Measurements from ENCODE around the gene ZBTB20.

The ZBTB20 gene

DNA sequence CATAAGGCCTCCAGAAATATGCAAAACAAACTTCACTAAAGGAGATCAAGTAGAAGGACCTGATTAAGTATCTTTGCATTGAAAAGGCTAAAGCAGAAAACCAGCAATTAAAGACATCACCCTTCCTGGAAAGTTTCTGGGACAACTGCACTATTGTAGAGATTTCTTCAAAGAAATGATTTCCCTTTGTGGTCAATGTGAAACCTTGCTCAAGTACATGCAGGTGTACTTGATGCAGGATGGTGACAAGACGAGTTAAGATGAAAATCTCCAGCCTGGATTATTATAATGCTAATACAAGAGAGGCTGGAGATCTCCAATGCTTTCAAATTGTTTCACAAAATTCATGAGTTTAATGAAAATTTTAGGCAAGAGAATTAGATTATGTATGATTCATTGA lies 644.9 kb downstream of the ZBTB20 start:
- DNase-seq = no peak

DNA sequence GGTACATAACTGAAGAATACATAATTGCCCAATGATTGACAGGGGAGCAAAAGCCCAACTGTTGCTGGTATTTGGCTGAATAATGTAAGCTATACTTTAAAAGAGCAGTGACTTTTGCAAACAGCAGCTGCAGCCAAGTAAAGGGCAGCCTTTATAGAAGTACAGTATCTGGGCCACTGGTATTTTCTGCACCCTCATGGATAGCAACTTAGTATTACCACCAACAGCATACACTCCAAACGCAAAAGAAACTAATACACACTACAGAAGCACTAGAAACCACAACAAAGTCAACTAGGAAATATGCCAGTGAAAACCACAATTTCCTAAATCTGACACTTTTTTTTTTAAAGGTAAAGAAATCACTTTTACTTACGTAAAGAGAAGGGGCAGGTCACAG lies 647.1 kb downstream of the ZBTB20 start:
- DNase-seq = no peak

DNA sequence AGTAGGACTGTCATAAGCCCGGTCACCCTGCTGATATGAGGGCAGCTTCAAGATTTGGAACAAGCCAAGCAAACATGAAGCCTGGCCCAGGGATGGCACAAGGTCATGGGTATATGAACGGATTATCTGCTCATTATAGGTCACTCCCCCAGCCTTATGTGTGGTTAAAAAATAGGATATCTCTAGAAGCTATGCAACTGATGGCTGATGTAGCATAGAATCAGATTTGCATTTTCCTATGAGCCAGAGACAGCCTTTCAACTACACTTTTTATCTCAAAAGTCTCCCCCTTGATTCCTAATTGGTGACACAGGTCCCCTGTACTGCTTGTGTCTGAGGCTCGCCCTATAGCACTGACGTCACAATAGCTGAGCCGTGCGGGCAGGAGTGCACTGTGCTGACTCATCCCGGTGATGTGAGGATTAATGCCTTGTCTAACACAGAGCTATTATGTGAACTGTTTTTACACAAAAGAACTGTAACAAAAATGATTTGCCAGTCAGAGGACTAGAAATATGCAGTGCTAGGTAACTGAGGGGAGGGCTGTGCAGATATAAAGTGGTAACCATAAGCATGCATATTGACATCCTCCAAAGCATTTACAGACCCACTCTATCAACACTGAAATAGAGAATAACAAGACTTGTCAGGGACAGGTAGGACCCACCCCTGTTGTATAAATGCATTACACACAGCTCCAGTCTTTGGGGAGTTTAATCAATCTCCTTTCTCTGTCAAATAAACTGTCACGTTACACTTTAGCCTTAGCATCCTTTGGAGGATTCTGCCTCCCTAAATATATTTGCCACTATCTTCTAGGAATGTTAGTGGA lies 648.3 kb downstream of the ZBTB20 start:
- no peak for DNase-seq

DNA sequence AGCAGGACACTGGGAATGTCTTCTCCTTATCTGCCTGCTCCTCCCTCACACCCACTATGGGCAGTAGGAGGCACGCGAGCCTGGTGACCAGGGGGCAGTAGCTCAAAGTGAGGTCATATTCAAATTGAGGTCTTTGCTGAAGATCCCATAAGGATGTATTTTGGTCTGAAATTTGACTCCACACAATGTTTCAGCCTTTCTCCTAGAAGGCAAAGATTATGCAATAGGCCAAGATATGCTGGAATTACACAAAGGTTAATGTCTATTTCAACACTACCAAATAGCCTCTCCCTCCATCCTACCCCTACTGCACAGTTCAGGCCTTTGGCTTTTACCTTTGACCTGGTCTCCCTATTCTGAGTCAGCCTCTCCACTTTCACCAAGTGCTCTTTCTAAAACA lies 650.2 kb downstream of the ZBTB20 start:
- DNase-seq = no peak

DNA sequence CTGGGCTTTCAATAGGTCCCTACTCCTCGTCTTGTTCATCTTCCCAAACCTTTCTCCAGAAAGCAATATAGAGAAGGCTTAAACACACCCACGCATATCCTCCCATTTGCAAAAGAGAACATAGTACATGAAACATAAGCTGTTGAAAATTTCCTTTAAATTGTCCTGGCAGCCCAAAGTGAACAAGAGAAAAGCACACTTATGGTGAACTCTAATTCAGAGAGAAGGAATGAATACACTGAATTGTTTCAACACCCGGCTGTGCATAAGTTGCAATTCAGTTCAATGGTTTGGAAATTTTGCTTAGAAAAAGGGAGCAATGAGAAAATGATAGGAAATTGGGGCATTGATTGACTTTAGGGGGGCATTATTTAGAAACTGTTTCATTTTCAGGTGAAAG lies 650.6 kb downstream of the ZBTB20 start:
- no peak for DNase-seq

DNA sequence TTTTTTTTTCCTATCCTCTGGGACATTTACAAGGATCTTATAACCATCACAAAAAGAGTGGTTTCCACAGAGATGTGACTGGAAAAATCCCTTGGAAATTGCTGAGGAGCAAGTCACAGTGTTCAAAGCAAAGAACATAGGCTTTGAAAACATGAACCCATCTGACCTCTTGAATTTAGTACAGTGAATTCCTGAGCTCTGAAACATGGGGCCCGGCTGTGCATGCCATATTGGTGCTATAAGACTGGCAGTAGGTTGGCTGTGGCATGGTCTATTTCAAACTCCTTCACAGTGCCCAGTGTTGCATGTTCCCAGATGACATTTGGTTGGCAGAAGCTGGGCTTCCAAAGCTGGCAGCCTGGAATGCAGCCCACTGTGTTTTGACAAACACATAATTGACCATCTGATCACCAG lies 651.1 kb downstream of the ZBTB20 start:
- no peak for DNase-seq

DNA sequence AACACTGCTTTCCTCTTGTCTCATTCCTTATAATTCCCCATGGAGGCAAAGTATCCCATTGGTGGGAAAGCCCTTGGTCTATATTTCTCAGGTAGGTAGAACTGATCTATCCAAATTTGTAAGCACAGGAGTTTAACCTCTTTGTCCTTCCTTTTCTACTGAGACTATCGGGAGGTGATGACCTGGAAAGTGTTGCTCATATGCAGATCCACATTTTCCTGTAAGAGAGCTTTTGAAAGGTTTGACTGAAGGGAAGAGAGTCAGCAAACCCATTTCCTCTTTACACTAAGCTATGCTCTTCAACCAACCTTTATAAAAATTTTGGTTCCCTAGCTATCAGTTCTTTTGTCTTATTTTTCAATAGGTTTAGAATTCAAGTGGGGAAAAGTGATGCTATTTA lies 652.6 kb downstream of the ZBTB20 start:
- DNase-seq = no peak

DNA sequence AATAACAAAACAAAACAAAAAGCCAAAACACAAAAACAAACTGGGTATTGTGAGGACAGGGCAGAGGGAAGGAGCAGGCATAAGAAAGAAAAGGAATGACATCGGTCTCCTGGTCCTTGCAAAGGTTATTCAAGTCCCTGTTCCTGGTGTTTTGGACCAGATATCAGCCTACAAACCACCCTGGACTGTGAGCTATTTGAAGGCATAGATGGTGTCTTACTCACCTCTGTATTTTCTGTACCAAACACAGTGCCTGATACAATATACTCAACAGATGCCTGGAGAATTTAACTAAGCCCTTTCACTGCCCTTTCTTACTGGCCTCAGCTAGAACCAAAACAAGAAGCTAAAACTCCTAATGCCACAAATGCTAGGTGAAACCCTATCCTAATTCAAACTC lies 656.3 kb downstream of the ZBTB20 start:
- no peak for DNase-seq

DNA sequence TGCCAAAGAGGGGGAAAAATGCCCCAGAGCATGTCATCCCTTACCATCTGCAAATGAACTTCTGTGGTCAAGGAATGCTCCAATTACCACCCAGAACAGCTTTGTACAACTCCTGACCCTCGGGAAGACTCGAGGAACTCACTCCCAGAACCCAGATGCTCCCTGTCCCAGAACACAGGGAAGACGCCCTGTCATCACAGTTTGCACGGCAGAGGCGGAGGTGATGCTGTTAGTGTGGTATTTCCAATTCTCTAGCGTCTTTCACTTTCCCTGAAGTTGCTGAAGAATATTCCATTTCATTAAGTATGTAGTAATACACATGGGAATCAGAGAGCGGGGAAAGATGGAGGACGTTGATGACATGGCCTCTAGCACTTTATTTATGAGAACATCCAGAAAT lies 659.6 kb downstream of the ZBTB20 start:
- no peak for DNase-seq

DNA sequence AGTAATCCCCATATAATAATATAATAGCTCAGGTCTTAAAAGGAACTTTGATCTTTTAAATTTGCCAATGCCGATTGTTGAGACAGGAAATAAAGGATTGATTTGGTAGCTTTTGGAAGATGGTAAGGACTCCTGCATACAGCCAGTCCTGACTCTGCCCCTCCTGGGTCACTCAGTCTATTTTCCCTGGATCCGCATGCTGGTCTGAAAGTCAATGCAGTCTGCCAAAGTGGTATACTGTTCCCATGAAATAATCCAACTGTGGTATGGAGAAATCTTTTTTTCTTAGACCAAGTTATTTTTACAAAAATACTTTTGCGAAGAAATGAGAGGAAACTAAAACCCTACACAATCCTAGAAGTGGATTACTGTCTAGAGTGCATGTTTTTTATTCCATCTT lies 662.2 kb downstream of the ZBTB20 start:
- no peak for DNase-seq

DNA sequence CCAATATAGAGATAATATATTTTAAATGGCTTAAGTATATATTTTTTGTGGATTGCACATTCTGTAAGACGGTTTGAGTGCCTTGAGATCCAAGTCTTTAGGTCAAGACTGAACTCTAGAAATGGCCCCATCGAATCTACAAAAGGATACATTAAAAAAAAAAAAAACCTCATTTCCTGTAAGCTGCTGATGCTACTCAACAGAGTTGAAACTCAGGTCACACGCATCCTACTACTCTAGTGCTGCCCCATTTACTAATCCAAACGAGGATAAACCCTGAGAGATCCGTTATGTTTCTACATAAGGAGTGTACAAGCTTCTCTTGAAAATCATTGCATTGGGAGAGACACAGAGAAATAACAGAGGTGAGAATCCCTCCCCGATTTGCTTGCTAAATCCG lies 666.0 kb downstream of the ZBTB20 start:
- no peak for DNase-seq

DNA sequence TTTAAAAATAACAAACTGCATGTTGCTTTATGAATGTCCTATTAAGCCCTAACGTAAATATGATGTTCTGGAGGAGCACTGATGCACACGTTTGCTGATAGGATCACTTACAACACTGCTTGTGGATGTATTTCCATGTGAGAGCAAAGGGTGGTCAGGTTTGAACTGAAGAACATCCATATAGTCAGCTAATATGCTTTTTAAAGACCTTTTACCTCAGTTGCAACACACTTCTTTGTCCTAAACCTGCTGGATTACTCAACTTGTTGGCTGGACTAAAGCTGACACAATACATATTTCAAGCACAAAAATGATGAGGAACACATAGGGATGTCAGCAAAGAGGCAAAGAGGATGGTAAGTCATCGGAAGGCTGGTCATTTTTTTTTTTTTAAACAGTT lies 666.6 kb downstream of the ZBTB20 start:
- no peak for DNase-seq

DNA sequence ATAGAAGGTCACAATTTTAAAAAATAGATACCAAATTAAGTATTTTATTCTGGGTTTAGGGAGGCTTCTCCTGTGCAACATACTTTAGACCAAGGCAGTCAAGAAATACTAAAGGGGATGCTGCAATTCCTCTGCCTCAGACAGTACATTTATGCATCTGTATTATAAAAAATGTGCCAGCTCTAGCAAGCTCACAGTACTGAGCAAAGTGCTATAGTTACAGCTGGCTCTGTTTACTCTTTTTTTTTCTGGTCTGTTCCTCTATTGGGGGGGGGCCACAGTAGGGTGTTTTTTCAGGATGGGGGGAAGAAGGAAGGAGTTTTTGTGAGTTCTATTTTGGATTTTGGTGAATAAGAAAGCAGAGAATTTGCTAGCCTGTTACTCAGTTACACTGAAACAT lies 668.3 kb downstream of the ZBTB20 start:
- no peak for DNase-seq

DNA sequence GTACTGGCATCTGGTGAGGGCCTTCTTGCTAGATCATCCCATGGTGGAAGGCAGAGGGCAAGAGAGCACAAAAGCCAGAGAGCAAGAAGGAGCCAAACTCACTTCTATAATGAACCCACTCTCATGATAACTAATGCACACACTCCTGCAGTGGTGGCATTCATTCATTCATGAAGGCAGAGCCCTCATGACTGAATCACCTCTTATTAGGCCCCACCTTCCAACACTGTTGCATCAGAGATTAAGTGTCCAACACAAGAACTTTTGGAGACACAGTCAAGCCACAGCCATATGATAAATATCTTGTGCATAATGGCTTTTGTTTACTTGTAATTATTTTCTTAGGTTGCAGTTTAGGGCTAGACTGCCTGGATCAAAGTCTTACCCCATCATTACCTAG lies 670.6 kb downstream of the ZBTB20 start:
- DNase-seq = no peak

DNA sequence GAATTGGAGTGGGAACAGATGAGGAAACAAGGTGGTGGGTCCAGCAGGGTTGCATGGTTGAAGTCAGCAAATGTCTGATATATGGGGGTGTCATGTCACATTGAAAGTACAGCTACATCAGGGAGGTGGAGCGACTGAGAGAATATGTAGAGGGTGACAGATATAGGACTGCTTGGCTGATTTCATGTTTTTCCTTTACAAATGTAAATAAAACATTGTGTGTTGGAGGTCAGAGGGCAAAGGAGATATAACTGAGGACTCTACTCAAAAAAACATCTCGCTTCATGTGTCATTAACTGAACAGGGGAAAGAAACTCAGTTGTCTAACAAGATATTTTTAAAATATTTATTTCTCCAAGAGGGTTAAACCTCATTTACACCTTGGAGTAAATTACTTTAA lies 675.6 kb downstream of the ZBTB20 start:
- no peak for DNase-seq

DNA sequence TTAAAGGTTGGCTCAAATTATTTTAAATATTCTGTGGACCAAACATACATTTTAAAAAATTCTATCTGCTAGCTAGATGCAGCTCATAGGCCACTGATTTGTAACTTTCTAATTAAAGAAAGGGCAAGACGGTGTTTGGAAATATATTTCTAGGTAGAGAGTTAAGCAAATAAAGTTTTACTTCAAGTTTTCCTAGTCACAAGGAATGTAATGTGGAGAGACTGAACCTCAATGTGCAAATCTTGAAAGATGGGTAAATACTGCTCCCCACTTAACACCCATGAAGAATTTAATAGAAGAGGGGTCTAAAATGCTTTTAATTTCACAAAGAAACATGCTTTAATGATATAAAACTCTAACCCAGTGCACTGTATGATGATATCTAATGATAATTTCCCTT lies 678.0 kb downstream of the ZBTB20 start:
- no peak for DNase-seq

DNA sequence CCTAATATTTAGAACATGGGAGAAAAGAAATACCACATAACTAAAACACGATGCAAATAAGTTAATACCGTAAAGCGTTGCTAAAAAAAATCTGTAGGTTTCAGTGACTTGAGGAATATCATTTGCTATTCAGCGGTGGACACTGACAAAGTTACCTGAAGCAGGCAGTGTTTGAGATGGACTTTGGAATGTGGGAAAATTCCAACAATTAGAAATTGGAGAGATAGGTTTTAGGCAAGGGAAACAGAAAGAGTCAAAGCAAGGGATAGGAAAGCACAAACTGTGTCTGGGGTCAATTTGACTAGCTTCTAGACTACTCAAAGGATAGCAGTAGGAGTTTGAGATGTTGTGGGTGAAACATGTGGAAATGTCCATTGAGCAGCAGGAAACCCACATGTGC lies 680.3 kb downstream of the ZBTB20 start:
- no peak for DNase-seq

DNA sequence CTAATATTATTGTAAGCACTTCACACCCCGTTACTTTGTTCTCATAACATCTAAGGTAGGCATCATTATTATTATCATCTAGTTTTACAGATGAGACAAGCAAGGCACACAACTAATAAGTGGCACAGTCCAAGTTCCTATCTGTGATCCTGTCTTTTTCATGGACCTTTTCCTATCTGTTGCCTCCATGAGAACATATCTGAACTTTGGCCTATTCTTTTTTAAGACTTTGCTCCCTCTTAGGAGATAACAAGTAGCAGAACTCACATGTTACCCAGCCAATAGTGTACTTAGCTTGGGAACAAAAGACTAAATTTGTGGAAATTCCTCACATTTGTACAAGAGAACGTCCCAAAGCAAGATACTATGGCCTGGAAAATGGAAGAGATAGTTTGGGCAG lies 680.8 kb downstream of the ZBTB20 start:
- no peak for DNase-seq

DNA sequence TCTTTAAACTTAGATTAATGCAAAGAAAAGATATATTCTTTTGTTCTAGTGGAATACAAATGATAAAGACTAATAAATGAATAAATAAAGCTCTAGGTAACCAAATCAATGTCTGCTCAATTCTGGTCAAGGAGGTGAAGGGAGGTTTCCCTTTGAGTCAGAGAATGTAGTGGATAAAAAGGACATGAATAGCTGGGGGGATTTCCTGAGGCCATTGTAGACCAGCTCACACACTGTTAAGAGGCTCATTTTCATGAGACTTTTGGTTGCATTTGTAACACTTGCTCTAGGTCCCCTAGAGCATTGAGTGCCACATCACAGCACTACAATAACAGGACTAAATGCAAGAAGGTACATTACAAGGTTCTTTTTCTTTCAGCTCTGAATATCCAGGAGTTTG lies 682.5 kb downstream of the ZBTB20 start:
- DNase-seq = no peak

DNA sequence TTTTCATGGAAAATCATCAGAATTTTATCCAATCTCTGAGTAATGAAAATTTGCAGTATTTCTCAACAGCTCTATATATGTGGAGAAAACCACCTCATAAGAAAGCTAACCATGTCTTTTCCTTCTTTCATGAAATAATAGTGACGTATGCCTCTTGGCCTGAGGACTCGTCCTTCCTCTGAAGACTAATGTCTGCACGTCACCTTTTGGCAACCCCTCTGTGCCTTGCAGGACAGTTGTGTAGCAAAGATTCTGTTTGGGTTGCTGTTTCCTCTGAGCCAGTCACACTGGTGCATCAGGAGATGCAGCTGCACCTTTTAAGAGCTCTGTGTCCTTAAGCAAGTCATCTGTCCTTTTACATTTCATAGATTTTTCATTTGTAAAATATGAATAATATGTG lies 684.3 kb downstream of the ZBTB20 start:
- no peak for DNase-seq

DNA sequence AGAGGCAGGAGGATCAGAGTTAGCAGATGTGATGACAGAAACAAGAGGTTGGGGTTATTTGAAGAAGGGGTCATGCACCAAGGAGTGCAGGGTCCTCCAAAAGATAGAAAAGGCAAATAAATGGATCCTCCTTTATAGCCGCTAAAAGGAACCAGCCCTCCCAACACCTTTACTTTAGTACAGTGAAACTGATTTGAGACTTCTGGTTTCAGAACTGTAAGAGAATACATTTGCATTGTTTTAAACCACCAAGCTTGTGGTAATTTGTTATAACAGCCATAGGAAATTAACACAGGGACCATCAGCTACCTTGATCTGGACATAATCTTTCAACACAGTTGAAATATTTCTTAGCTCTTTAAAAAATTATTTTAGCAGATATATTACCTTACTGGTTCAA lies 686.6 kb downstream of the ZBTB20 start:
- no peak for DNase-seq

DNA sequence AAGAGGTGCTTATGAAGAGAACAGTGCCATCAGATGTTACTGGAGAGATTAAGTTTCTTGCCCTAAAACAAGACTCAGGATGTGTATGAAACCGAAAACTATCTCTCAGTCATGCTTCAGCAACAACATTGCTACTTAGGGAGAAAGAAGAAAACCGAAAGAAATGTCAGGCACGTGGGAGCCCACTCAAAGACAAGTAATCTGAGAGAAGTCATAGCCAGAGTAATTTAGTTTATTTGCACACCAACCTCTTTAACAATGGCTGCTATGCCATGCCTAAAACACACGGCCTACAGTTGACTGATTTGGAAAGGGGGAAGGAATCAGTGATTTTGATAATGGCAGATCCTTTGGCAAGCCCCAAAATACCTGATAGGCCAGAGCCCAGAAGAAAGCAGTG lies 690.3 kb downstream of the ZBTB20 start:
- no peak for DNase-seq

DNA sequence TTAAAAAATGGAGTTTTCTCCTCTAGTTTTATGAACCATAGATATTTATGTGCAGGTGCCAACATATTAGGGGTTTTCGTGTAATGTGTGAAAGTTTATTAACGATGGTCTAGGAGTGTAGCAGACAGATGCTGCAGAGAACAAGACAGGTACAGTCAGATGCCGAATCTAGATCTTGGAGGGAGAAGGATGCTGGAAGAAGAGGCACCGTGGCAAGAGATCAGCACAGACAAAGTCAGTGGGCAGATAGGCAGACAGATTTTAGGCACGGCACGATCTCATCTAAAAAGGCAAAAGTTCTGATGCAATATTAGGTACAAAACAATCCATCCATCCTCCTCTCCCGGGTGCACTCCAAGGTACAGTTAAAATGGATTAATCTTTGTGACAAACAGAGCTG lies 691.7 kb downstream of the ZBTB20 start:
- DNase-seq = no peak

DNA sequence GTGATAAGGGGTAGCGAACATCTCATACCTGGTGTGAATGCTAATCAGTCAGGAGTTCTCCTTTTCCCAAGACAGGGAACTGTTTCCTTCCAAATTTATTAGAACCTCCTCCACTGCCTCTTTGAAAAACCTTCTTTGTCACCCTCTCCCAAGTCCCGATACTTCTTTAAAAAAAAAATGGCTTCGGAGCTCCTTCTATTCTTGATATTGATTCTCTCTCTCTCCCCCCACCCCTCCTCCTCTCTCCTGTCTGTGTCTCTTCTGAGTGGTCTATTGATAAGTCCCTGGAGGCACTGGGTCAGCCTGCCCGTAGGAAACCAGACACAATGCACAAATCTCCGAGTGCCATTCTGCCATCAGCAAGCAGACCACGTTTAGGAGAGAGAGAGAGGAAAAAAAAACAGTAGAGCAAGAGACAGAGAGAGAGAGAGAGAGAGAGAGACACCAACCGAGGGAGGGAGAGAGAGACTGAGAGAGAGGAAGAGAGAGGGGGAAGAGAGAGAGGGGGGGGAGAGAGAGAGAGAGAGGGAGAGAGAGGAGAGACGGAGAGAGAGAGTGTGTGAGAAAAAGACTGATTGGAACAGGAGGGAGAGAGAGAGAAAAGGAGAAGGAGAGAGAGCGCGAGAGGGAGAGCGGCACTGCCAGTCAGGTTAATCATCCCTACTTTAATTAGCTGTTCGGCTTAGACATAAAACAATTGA lies 692.4 kb downstream of the ZBTB20 start:
- DNase-seq = peak; percentile 67

DNA sequence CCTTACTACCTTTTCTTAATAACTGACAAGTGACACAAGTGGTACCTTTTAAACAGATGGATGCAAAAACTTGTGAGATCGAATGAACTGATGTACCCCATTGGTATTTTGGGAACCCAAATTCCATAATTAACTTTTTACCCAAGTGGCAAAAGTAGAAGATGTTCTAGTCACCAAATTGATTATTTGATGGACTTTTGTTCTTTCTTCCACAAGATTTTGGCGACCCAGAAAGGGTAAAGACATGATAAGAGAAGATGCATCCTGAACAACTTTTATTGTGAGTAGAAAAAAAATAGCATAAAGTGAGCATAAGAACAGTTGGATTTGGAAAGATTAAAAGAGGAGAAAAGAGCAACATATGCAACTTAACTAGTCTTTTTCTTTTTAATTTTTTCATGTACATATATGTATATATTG lies 693.7 kb downstream of the ZBTB20 start:
- DNase-seq = no peak
